ENCODE measurements around the gene VAMP3.

Gene VAMP3

DNA sequence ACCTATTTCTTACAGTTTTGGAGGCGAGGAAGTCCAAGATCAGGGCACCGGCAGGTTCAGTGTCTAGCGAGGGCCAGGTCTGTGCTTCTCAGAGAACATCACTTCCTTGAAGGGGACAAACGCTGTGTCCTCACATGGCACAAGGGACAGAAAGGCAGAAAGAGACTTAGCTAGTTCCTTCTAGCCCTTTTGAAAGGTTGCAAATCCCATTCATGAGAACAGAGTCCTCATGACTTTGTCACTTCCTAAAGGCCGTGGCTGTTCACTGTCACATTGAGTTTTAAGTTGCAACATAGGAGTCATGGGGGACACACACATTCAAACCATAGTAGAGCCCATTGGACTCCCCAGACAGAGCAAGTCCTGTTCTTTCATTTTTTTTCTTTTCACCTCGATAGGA, 40.4 kb downstream of the VAMP3 start:
- no peaks in the 10 kb centered on the region for H3K4me1 ChIP-seq (ENCODE audit: insufficient read depth, low read length, severe bottlenecking)
- no peak for TF ChIP-seq EZH2 (IDR thresholded peaks at IDR 0.05; ENCODE audit: borderline replicate concordance, low read length)
- H3F3A ChIP-seq (ENCODE audit: insufficient read depth, low read length): no peaks in the 10 kb centered on the region
- no peak overlapping the region for H3K27ac ChIP-seq (ENCODE audit: low read depth, low read length, poor library complexity, severe bottlenecking)
- H3K9ac ChIP-seq (ENCODE audit: low read length): no peak overlapping the region
- 0 out of 2 replicates have a peak, but pooled peaks cover 5% of the 10 kb centered on the region for H3K27me3 ChIP-seq (ENCODE audit: insufficient read depth, low read length)
- no peaks in the 10 kb centered on the region; the same call in 1 of the 2 replicates for H3K36me3 ChIP-seq (ENCODE audit: insufficient read depth, low read length)
- H3K9me3 ChIP-seq (ENCODE audit: low read length): peaks cover 10% of the 10 kb centered on the region
- no peaks in the 10 kb centered on the region for H3K9me2 ChIP-seq (ENCODE audit: low read depth, low read length)
- no peak overlapping the region for H2AFZ ChIP-seq (ENCODE audit: low read length)
- no peak overlapping the region for H3K4me2 ChIP-seq (ENCODE audit: low read length)
- H3K4me3 ChIP-seq (ENCODE audit: low read depth, low read length, poor library complexity, severe bottlenecking): no peak overlapping the region
- no peaks in the 10 kb centered on the region for H4K20me1 ChIP-seq (ENCODE audit: insufficient read depth, low read length)
- no peaks in the 10 kb centered on the region for H3K79me2 ChIP-seq (ENCODE audit: insufficient read depth, low read length)

DNA sequence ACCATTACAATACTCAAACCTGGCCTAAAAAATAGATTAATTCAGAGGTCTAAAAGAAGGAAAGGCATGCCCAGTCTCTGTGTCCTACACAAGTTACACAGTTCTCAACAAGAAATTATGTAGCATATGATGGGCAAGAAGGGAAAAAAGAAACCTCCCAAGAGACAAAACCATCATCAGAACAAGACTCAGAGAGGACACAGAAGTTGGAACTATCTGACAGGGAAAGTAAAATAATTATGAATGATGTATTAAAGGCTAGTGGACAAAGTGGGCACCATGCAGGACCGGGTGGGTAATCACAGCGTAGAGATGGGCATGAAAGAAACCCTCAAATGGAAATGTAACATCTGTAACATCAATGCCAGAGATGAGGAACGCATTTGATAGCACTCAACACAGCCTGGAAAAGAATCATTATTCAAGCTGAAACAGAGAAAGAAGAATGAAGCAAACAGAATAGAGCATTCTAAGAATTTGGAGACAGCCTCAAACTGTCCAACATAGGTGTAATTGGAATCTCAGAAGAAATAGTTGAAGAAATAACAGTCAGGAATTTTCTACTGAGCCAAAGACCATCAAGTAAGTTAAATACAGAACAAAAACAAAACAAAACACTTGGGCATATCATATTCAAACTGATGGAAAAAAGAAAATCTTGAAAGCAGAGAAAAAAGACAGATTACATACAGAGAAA, 42.7 kb downstream of the VAMP3 start:
- H3K4me2 ChIP-seq (ENCODE audit: low read length): no peak overlapping the region
- TF ChIP-seq, protein P1, sequence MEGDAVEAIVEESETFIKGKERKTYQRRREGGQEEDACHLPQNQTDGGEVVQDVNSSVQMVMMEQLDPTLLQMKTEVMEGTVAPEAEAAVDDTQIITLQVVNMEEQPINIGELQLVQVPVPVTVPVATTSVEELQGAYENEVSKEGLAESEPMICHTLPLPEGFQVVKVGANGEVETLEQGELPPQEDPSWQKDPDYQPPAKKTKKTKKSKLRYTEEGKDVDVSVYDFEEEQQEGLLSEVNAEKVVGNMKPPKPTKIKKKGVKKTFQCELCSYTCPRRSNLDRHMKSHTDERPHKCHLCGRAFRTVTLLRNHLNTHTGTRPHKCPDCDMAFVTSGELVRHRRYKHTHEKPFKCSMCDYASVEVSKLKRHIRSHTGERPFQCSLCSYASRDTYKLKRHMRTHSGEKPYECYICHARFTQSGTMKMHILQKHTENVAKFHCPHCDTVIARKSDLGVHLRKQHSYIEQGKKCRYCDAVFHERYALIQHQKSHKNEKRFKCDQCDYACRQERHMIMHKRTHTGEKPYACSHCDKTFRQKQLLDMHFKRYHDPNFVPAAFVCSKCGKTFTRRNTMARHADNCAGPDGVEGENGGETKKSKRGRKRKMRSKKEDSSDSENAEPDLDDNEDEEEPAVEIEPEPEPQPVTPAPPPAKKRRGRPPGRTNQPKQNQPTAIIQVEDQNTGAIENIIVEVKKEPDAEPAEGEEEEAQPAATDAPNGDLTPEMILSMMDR (IDR thresholded peaks at IDR 0.05; ENCODE audit: low read length): no peak
- TF ChIP-seq EZH2 (IDR thresholded peaks at IDR 0.05; ENCODE audit: borderline replicate concordance, low read length): no peak
- H3K36me3 ChIP-seq (ENCODE audit: insufficient read depth, low read length): no peaks in the 10 kb centered on the region; the same call in 1 of the 2 replicates
- H3K79me2 ChIP-seq (ENCODE audit: insufficient read depth, low read length): no peaks in the 10 kb centered on the region
- no peak overlapping the region for H3K9ac ChIP-seq (ENCODE audit: low read length)
- H4K20me1 ChIP-seq (ENCODE audit: insufficient read depth, low read length): no peaks in the 10 kb centered on the region
- H2AFZ ChIP-seq (ENCODE audit: low read length): no peak overlapping the region
- H3K9me2 ChIP-seq (ENCODE audit: low read depth, low read length): no peaks in the 10 kb centered on the region
- no peak overlapping the region for H3K4me3 ChIP-seq (ENCODE audit: low read depth, low read length, poor library complexity, severe bottlenecking)
- H3F3A ChIP-seq (ENCODE audit: insufficient read depth, low read length): no peaks in the 10 kb centered on the region
- H3K9me3 ChIP-seq (ENCODE audit: low read length): peaks cover 10% of the 10 kb centered on the region
- H3K27ac ChIP-seq (ENCODE audit: low read depth, low read length, poor library complexity, severe bottlenecking): no peak overlapping the region
- 0 out of 2 replicates have a peak, but pooled peaks cover 5% of the 10 kb centered on the region for H3K27me3 ChIP-seq (ENCODE audit: insufficient read depth, low read length)
- no peaks in the 10 kb centered on the region for H3K4me1 ChIP-seq (ENCODE audit: insufficient read depth, low read length, severe bottlenecking)

DNA sequence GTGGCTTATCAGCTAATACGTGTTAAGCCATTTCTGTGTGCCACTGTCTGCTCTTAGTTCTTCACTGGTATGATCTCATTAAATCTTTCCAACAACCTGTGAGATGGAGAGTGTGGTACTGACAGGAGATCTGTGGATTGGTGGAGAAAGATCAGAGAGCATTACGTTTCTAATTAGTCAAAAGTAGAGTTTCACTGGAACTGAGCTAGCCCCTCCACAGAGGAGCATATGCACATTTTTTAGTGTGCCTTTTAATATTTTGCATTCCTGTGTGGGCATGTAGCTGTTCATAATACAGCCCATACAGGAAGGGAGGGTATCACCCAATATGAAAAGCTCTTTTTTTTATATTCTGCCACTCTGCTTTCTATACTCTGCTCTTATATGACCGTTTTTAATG, 50.2 kb downstream of the VAMP3 start:
- Histone ChIP-seq H4K20me1 (ENCODE audit: insufficient read depth, low read length) (no peaks in the 10 kb centered on the region), H3F3A (ENCODE audit: insufficient read depth, low read length) (no peaks in the 10 kb centered on the region), H2AFZ (ENCODE audit: low read length) (no peak overlapping the region), H3K9me3 (ENCODE audit: low read length) (no peaks in the 10 kb centered on the region), H3K4me2 (ENCODE audit: low read length) (no peak overlapping the region), H3K27me3 (ENCODE audit: insufficient read depth, low read length) (no peaks in the 10 kb centered on the region), H3K4me3 (ENCODE audit: low read depth, low read length, poor library complexity, severe bottlenecking) (no peak overlapping the region), H3K36me3 (ENCODE audit: insufficient read depth, low read length) (no peaks in the 10 kb centered on the region), H3K27ac (ENCODE audit: low read depth, low read length, poor library complexity, severe bottlenecking) (no peak overlapping the region), H3K79me2 (ENCODE audit: insufficient read depth, low read length) (no peaks in the 10 kb centered on the region), H3K4me1 (ENCODE audit: insufficient read depth, low read length, severe bottlenecking) (no peaks in the 10 kb centered on the region), H3K9me2 (ENCODE audit: low read depth, low read length) (no peaks in the 10 kb centered on the region), H3K9ac (ENCODE audit: low read length) (no peak overlapping the region)
- TF ChIP-seq, protein P1 (IDR thresholded peaks at IDR 0.05; ENCODE audit: low read length): no peak
- TF ChIP-seq EZH2 (IDR thresholded peaks at IDR 0.05; ENCODE audit: borderline replicate concordance, low read length): no peak

DNA sequence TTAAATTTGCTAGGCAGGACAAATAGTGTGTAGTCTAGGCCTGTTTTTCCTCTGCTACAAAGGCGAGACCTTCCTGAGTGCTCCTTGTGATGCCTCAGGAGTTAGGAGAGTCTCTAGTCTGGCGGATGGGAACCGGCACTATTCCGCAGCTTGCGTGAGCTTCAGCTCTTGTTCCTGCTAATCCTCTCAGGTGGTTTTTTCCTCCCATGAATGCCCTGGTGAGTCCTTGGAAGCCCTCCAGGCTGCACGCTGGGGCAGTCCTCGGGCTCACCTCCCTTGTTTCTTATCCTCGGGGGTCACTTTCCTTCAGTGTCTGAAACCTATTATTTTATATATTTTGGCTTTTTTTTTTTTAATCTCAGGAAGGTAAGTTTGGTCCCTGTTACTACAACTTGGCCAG, 53.6 kb downstream of the VAMP3 start:
- no peak overlapping the region for H3K4me2 ChIP-seq (ENCODE audit: low read length)
- no peaks in the 10 kb centered on the region for H3K9me2 ChIP-seq (ENCODE audit: low read depth, low read length)
- no peaks in the 10 kb centered on the region for H3K27me3 ChIP-seq (ENCODE audit: insufficient read depth, low read length)
- H3F3A ChIP-seq (ENCODE audit: insufficient read depth, low read length): no peaks in the 10 kb centered on the region
- H3K4me3 ChIP-seq (ENCODE audit: low read depth, low read length, poor library complexity, severe bottlenecking): no peak overlapping the region
- TF ChIP-seq EZH2 (IDR thresholded peaks at IDR 0.05; ENCODE audit: borderline replicate concordance, low read length): no peak
- TF ChIP-seq, protein P1 (IDR thresholded peaks at IDR 0.05; ENCODE audit: low read length): no peak
- no peaks in the 10 kb centered on the region for H3K36me3 ChIP-seq (ENCODE audit: insufficient read depth, low read length)
- no peaks in the 10 kb centered on the region for H3K79me2 ChIP-seq (ENCODE audit: insufficient read depth, low read length)
- H4K20me1 ChIP-seq (ENCODE audit: insufficient read depth, low read length): no peaks in the 10 kb centered on the region
- H3K9me3 ChIP-seq (ENCODE audit: low read length): no peaks in the 10 kb centered on the region
- H3K9ac ChIP-seq (ENCODE audit: low read length): no peak overlapping the region
- no peak overlapping the region for H2AFZ ChIP-seq (ENCODE audit: low read length)
- no peaks in the 10 kb centered on the region for H3K4me1 ChIP-seq (ENCODE audit: insufficient read depth, low read length, severe bottlenecking)
- no peak overlapping the region for H3K27ac ChIP-seq (ENCODE audit: low read depth, low read length, poor library complexity, severe bottlenecking)

All from OCI-LY1 (cell line).